Cardiac fibroblast (primary cell): Measurements from ENCODE around the gene WSB1.
A peak's percentile ranks its signal among the peaks of the same experiment; 100 is the strongest.
"Not testable (repeated sequence)": the region's sequence is repeated elsewhere in the genome, so short reads cannot be mapped to it uniquely, and the experiment has no call there.

Experiments
- DNase-seq, 2 donors: peaks; one replicate each; pipeline versions ENCODE4 v3.0.0 to v3.0.0-alpha.2; 2010; ENCODE audit warnings: low read depth in 2 of 2
- H3K4me3 ChIP-seq, 2 donors: replicated peaks in 1 of 2; 1 replicate in 1 of 2; 2 replicates in 1 of 2; pipeline ENCODE4 v1.5.1; 2011; ENCODE audit warnings: low read depth in 2 of 2, low read length in 2 of 2, mild to moderate bottlenecking in 2 of 2, moderate library complexity in 1 of 2
- TF ChIP-seq, protein P1 (sequence below): IDR thresholded peaks from one replicate; pipeline ENCODE4 v1.5.1; 2011; ENCODE audit warnings: low read depth, mild to moderate bottlenecking, low read length, inconsistent platforms

WSB1 gene

DNA sequence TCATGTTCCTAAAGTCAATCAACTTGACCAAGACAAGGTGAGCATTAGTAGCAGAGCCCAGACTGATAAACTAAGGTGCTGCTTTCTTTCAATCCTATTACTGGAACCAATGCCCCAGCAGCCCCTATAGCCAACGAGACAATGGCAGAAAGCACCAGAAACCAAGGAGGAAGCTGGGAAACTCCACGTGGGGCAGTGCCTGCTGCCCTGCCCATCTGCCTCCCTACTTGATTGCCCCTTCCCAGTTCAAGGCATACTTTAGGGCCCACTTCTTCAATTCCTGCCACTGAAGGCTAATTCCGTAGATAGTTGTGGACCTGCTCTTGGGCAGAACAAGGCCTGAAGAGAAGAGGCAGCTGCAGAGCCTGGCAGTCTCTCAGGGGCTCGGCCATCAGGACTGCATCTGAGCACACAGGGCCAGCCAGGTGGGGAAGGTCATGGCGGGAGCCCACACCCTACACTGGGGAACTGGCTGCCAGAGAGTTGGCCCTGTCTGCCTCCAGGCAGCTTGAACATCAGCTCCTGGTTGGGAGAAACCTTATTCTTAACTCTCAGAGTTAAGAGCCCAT is 30.9 kb downstream of the WSB1 start:
- H3K4me3 ChIP-seq: no peak overlapping the region
- TF ChIP-seq, protein P1, sequence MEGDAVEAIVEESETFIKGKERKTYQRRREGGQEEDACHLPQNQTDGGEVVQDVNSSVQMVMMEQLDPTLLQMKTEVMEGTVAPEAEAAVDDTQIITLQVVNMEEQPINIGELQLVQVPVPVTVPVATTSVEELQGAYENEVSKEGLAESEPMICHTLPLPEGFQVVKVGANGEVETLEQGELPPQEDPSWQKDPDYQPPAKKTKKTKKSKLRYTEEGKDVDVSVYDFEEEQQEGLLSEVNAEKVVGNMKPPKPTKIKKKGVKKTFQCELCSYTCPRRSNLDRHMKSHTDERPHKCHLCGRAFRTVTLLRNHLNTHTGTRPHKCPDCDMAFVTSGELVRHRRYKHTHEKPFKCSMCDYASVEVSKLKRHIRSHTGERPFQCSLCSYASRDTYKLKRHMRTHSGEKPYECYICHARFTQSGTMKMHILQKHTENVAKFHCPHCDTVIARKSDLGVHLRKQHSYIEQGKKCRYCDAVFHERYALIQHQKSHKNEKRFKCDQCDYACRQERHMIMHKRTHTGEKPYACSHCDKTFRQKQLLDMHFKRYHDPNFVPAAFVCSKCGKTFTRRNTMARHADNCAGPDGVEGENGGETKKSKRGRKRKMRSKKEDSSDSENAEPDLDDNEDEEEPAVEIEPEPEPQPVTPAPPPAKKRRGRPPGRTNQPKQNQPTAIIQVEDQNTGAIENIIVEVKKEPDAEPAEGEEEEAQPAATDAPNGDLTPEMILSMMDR: no peak
- DNase-seq: no peak

DNA sequence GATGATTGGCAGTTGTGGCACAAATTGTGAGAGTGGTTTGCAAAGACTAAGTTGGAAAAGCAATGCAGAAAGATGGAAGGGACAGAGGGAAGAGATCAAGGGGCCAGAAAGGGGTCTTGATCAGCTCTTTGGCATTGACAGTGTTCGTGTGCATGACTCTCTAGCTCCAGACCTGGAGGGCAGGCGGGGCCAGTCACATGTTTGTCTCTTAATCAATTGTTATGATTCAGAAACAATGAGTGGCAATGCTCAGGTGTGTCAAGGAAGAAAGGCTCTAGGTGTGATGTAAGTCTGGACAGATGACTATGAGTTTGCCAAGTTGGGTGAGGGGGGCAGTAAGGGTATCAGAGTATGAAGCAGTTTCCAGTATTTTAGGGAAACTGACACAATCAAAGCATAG is 32.1 kb downstream of the WSB1 start:
- H3K4me3 ChIP-seq: no peak overlapping the region
- TF ChIP-seq, protein P1: no peak
- DNase-seq: no peak

DNA sequence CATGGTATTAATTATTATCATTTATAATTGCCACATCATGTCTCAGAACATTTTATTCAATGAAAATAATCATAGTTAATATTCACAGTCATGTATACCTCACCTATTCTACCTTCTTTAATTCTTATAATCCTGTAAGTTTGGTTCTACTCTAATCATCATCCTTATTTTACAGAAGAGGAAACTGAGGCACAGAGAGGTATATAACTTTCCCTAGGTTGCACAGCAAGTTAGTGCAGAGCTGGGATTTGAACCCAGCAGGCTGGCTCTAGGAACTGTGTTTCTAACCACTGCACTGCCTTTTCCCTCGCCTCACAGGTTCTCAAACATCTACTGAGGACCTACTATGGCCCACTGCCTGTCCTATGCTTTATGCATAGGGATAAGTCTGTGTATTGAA is 32.7 kb downstream of the WSB1 start:
- DNase-seq: no peak
- no peak overlapping the region for H3K4me3 ChIP-seq
- TF ChIP-seq, protein P1: no peak

DNA sequence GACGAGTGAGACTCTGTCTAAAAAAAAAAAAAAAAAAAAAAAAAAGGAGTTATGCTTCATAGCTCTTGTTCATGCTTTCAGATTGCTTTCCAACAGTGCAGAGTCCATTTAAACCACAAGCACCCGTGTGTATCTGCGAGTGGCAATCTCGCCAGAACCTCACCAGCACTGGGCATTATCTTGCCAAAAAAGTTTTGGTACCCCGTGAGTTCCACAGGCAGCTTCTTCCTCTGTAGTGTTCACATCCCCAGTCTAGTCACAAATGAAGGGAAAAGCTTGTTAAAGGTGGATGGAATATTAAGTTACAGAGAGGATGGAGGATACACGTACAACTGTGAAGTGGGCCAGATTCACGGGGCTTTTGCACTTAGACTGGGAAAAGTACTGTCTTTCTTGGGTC is 33.5 kb downstream of the WSB1 start:
- TF ChIP-seq, protein P1: no peak
- no peak for DNase-seq
- no peak overlapping the region for H3K4me3 ChIP-seq

DNA sequence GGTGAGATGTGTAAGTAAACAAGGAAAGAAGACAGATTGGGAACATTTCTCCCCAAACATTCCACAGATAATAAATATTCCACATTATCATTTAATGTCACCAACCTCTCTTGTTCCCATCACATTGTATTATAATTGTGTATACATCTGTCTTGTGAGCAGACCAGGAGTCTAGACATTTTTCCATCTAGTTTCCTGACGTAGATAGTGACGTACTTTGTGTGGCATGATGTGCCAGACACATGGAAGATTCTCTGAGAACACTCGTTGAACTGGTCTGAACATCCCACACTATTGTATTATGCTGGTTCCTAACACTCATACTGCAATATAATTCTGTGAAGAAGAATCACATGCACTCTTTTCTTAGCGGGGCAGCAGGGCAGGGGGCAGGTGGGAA is 34.0 kb downstream of the WSB1 start:
- no peak overlapping the region for H3K4me3 ChIP-seq
- DNase-seq: peak in 1 of 2 donors; percentile 66
- TF ChIP-seq, protein P1: no peak

DNA sequence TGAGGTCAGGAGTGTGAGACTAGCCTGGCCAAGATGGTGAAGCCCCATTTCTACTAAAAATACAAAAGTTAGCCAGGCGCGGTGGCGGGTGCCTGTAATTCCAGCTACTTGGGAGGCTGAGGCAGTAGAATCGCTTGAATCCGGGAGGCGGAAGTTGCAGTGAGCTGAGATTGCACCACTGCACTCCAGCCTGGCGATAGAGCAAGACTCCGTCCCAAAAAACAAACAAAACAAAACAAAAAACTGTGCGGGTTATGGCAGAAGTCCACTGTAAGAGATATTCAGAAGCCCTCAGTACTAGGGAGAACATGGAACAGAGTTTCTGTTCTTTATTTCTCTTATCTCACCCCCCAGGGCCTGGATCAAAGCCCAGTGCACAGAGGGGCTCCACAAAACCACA is 34.8 kb downstream of the WSB1 start:
- H3K4me3 ChIP-seq, DNase-seq: not testable (repeated sequence)

DNA sequence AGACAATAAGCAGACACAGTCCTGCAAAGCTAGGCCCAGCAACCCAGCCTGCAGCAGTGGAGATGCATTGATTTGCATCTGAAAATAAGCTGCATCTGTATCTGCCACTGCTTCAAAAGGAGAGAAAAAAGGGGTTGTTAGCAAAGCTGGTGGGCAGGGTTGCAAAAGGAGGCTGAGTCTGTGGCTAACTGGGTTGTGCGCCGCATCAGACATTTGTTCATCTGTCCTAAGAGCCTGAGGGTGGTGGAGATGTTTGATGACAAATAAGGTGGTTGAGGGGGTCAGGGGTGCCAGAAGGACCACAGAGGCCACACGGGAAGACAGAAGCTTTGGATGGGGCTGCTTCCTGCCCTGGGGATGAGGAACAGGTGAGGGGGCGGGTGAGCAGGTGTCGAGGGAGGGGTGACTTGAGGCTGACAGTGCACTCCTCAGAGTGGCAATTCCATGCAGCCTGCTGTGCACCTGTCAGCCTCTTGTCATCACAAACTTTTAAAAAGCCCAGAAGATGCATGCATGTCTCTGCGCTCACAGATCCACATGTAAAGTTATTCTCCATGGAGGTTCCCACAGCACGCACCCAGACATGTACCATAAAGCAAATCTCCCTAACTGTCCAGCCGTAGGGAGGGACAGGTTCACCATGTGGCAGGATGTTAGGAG is 35.4 kb downstream of the WSB1 start:
- TF ChIP-seq, protein P1: no peak
- no peak for DNase-seq
- no peak overlapping the region for H3K4me3 ChIP-seq
